ENCODE data around the gene PDGFD.

PDGFD gene

DNA sequence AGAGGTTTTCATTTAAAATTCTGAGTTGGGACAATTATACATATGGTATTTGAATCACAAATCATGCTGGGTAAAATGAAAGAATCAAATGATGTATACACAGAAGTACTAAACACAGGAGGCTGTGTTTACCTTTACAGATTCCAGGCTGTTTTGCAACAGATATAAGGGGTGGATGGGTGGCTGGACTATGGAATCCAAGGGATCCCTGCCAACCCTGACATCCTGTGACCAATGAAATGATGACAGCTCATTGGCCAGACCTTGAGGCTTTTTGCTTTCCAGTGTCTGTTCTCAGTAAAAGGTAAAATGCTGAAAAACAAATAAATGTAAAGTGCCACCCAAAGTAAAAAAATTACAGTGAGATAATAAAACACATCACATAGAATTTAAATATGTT is 130.8 kb downstream of the PDGFD start:
- no peak for TF ChIP-seq CTCF (IDR thresholded peaks at IDR 0.05; ENCODE audit: low read depth, low read length)
- Histone ChIP-seq H3K27me3 (ENCODE audit: insufficient read depth, low read depth, severe bottlenecking) (no peaks in the 10 kb centered on the region), H3K27ac (no peak overlapping the region), H3K9me3 (ENCODE audit: severe bottlenecking) (no peaks in the 10 kb centered on the region), H3K4me3 (ENCODE audit: low read depth, low read length) (no peak overlapping the region), H3K36me3 (no peaks in the 10 kb centered on the region)
- no peak for DNase-seq

DNA sequence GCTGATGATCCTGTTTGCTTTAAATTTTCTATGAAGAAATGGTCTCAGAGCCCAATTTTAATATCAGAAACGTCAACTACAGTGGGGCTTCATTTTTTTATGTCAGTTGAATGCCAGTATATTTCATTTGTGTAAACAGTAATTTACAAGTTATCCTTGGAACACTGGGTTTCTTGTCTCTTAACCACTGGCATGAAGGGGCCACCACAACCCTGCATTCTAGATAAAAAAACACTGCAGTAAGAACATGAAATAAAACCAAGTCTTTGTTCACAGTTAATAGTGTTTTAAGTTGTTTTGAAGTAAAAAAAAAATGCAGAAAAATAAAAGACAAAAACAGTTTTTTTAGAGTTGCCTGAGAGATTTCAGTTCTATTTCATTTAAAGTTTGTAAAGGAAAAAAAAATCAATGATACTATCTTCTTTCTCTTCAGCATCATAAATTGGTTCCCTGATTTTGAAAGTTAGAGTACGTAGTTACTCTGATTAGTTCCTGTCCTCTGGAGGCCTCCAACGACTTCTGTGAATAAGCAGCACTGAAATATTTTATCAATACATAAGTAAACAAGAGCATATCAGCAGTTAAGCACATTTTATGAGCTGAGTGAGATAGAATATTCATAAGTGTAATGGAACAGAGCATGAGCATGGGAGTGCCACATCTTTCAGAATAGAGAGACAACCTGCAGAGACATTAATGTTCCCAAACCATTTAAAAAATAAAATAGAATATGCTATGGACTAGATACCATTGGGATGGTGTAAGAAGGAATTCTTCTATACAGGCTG is 135.3 kb downstream of the PDGFD start:
- Histone ChIP-seq H3K27ac (no peak overlapping the region), H3K9me3 (ENCODE audit: severe bottlenecking) (no peaks in the 10 kb centered on the region), H3K36me3 (no peaks in the 10 kb centered on the region), H3K4me3 (ENCODE audit: low read depth, low read length) (no peak overlapping the region), H3K27me3 (ENCODE audit: insufficient read depth, low read depth, severe bottlenecking) (no peaks in the 10 kb centered on the region)
- TF ChIP-seq CTCF (IDR thresholded peaks at IDR 0.05; ENCODE audit: low read depth, low read length) = no peak
- no peak for DNase-seq

- Histone ChIP-seq H3K36me3 (no peaks in the 10 kb centered on the region), H3K9me3 (ENCODE audit: severe bottlenecking) (no peaks in the 10 kb centered on the region), H3K27me3 (ENCODE audit: insufficient read depth, low read depth, severe bottlenecking) (no peaks in the 10 kb centered on the region), H3K27ac (no peak overlapping the region), H3K4me3 (ENCODE audit: low read depth, low read length) (no peak overlapping the region)
- no peak for TF ChIP-seq CTCF (IDR thresholded peaks at IDR 0.05; ENCODE audit: low read depth, low read length)
- no peak for DNase-seq
These were observed 139.4 kb downstream of the PDGFD start for GRCh38 chr11:104024572-104024971.

GRCh38 chr11:104015649-104016415 is 148.1 kb downstream of the PDGFD start:
- Histone ChIP-seq H3K27ac (no peak overlapping the region), H3K9me3 (ENCODE audit: severe bottlenecking) (no peaks in the 10 kb centered on the region), H3K27me3 (ENCODE audit: insufficient read depth, low read depth, severe bottlenecking) (no peaks in the 10 kb centered on the region), H3K4me3 (ENCODE audit: low read depth, low read length) (no peak overlapping the region), H3K36me3 (no peaks in the 10 kb centered on the region)
- no peak for DNase-seq
- TF ChIP-seq CTCF (IDR thresholded peaks at IDR 0.05; ENCODE audit: low read depth, low read length) = no peak

- no peak for TF ChIP-seq CTCF (IDR thresholded peaks at IDR 0.05; ENCODE audit: low read depth, low read length)
- Histone ChIP-seq H3K27ac (no peak overlapping the region), H3K36me3 (no peaks in the 10 kb centered on the region), H3K27me3 (ENCODE audit: insufficient read depth, low read depth, severe bottlenecking) (no peaks in the 10 kb centered on the region), H3K4me3 (ENCODE audit: low read depth, low read length) (no peak overlapping the region), H3K9me3 (ENCODE audit: severe bottlenecking) (no peaks in the 10 kb centered on the region)
- DNase-seq = no peak
These were observed 152.9 kb downstream of the PDGFD start for GRCh38 chr11:104011044-104011443.

Data from WERI-Rb-1 (cell line).